IMR-90 (cell line): ENCODE measurements around the gene ZNF512. TPM values are rescaled to one million over a fixed set of nuclear protein-coding genes. Genes with fewer than 3 reads are reported as not detected.

Source experiments
- ATAC-seq: fragments of 200-7000 bp; cut with Tn5 transposase; 2 replicates; pipeline ENCODE4 v1.9.1; 2020; ENCODE audit warnings: low read depth, mild to moderate bottlenecking, moderate library complexity
- BruUV-seq: library from RNA; stranded (reverse); fragments of 400-500 nt; replicated peaks from 2 replicates; lab custom pipeline; 2021; lab: Mats Ljungman, UMichigan
- CTCF ChIA-PET: fragments of 300-600 bp; formaldehyde crosslinking; extraction: SDS; loops from one replicate; lab custom pipeline; 2021; ENCODE audit warnings: antibody characterized with exemption; lab: Yijun Ruan, JAX
- POLR2A ChIA-PET: fragments of 300-600 bp; sonication (Branson Sonifier 250); formaldehyde crosslinking; loops from one replicate; lab custom pipeline; 2022; ENCODE audit warnings: antibody characterized with exemption; ENCODE audit not compliant: unreplicated experiment; lab: Charles Lee
- DNase-seq: peaks from one replicate; pipeline ENCODE4 v3.0.0; 2013
- H2AFZ ChIP-seq: replicated peaks from 2 replicates; pipeline ENCODE3; 2013; ENCODE audit warnings: low read length, mild to moderate bottlenecking; ENCODE audit not compliant: poor library complexity
- H2AK5ac ChIP-seq: 2 replicates; pipeline ENCODE4 v1.6.1; 2013; ENCODE audit warnings: low read depth, low read length, inconsistent platforms
- H2AK9ac ChIP-seq: replicated peaks from 2 replicates; pipeline ENCODE3; 2013; ENCODE audit warnings: mild to moderate bottlenecking, low read depth, low read length, moderate library complexity; ENCODE audit not compliant: poor library complexity
- H2BK120ac ChIP-seq: 2 replicates; pipeline ENCODE4 v1.6.1; 2013; ENCODE audit warnings: low read depth, low read length, inconsistent platforms
- H2BK15ac ChIP-seq: 3 replicates; pipeline ENCODE4 v1.6.1; 2013; ENCODE audit warnings: low read depth, low read length, inconsistent platforms
- H2BK20ac ChIP-seq: 2 replicates; pipeline ENCODE4 v1.6.1; 2013; ENCODE audit warnings: low read depth, mild to moderate bottlenecking, inconsistent platforms, low read length, moderate library complexity
- H2BK5ac ChIP-seq: 2 replicates; pipeline ENCODE4 v1.6.1; 2013; ENCODE audit warnings: mild to moderate bottlenecking, low read depth, low read length, inconsistent platforms; ENCODE audit not compliant: poor library complexity, severe bottlenecking
- H3K14ac ChIP-seq: replicated peaks from 2 replicates; pipeline ENCODE4 v1.6.1; 2013; ENCODE audit warnings: low read depth, low read length, inconsistent platforms
- H3K18ac ChIP-seq: 2 replicates; pipeline ENCODE4 v1.6.1; 2013; ENCODE audit warnings: low read depth, low read length, control low read depth
- H3K23ac ChIP-seq: 2 replicates; pipeline ENCODE4 v1.6.1; 2013; ENCODE audit warnings: low read depth, low read length, inconsistent platforms
- H3K27ac ChIP-seq: 2 replicates; pipeline ENCODE4 v1.5.1; 2013; ENCODE audit warnings: mild to moderate bottlenecking, control low read depth, low read length; ENCODE audit not compliant: insufficient read depth
- H3K27me3 ChIP-seq: 2 replicates; pipeline ENCODE4 v1.6.1; 2013; ENCODE audit warnings: low read length; ENCODE audit not compliant: control insufficient read depth, insufficient read depth
- H3K36me3 ChIP-seq: 2 replicates; pipeline ENCODE4 v1.6.1; 2013; ENCODE audit warnings: low read length, mixed read lengths; ENCODE audit not compliant: control insufficient read depth, insufficient read depth
- H3K4ac ChIP-seq: 2 replicates; pipeline ENCODE4 v1.6.1; 2013; ENCODE audit warnings: low read depth, low read length, inconsistent platforms
- H3K4me1 ChIP-seq: 2 replicates; pipeline ENCODE4 v1.6.1; 2013; ENCODE audit warnings: low read length, mixed read lengths; ENCODE audit not compliant: control insufficient read depth, insufficient read depth
- H3K4me2 ChIP-seq: 2 replicates; pipeline ENCODE4 v1.6.1; 2013; ENCODE audit warnings: low read depth, mild to moderate bottlenecking, control low read depth, low read length, moderate library complexity
- H3K4me3 ChIP-seq: 2 replicates; pipeline ENCODE4 v1.5.1; 2013; ENCODE audit warnings: low read depth, mild to moderate bottlenecking, control low read depth, low read length, moderate library complexity; ENCODE audit not compliant: insufficient read depth
- H3K56ac ChIP-seq: 2 replicates; pipeline ENCODE4 v1.6.1; 2013; ENCODE audit warnings: low read length, inconsistent platforms; ENCODE audit not compliant: insufficient read depth; ENCODE audit errors: extremely low read depth
- H3K79me1 ChIP-seq, 2 experiments: 2 replicates each; pipeline ENCODE4 v1.6.1; 2013; ENCODE audit warnings: low read length in 2 of 2, inconsistent platforms in 1 of 2, low read depth in 1 of 2
- H3K9ac ChIP-seq: 2 replicates; pipeline ENCODE4 v1.6.1; 2013; ENCODE audit warnings: low read depth, low read length, control low read depth
- H3K9me1 ChIP-seq: 2 replicates; pipeline ENCODE4 v1.6.1; 2013; ENCODE audit warnings: low read length, inconsistent platforms; ENCODE audit not compliant: insufficient read depth
- H3K9me3 ChIP-seq: 2 replicates; pipeline ENCODE4 v1.6.1; 2013; ENCODE audit warnings: low read length; ENCODE audit not compliant: control insufficient read depth, insufficient read depth
- H4K20me1 ChIP-seq: 2 replicates; pipeline ENCODE4 v1.6.1; 2013; ENCODE audit warnings: low read length, inconsistent platforms; ENCODE audit not compliant: insufficient read depth
- H4K5ac ChIP-seq: 2 replicates; pipeline ENCODE4 v1.6.1; 2013; ENCODE audit warnings: mild to moderate bottlenecking, low read depth, low read length, control low read depth
- H4K8ac ChIP-seq, 2 experiments: 2 replicates each; pipeline ENCODE4 v1.6.1; 2013; ENCODE audit warnings: low read depth in 2 of 2, low read length in 2 of 2, control low read depth in 1 of 2, inconsistent platforms in 1 of 2
- H4K91ac ChIP-seq: 2 replicates; pipeline ENCODE4 v1.6.1; 2013; ENCODE audit warnings: low read depth, low read length, inconsistent platforms; ENCODE audit not compliant: insufficient read depth
- BHLHE40 ChIP-seq: fragments of 150-350 bp; IDR thresholded peaks from 2 replicates; pipeline ENCODE4 v1.6.1; 2016; ENCODE audit warnings: mild to moderate bottlenecking, low read depth, low read length
- CEBPB ChIP-seq: IDR thresholded peaks from 2 replicates; pipeline ENCODE4 v1.6.1; 2012; ENCODE audit warnings: low read depth, low read length, improper control_type of control experiment
- CHD1 ChIP-seq: IDR thresholded peaks from 2 replicates; pipeline ENCODE4 v1.6.1; 2012; ENCODE audit warnings: low read depth, low read length, improper control_type of control experiment
- FOS ChIP-seq: fragments of 150-350 bp; IDR thresholded peaks from 2 replicates; pipeline ENCODE4 v1.6.1; 2016; ENCODE audit warnings: low read depth, low read length
- MAFK ChIP-seq: IDR thresholded peaks from 2 replicates; pipeline ENCODE4 v1.6.1; 2012; ENCODE audit warnings: low read depth, low read length, improper control_type of control experiment
- MAZ ChIP-seq: IDR thresholded peaks from 2 replicates; pipeline ENCODE4 v1.6.1; 2012; ENCODE audit warnings: low read depth, mild to moderate bottlenecking, low read length, improper control_type of control experiment, moderate library complexity, borderline replicate concordance
- MXI1 ChIP-seq: IDR thresholded peaks from 2 replicates; pipeline ENCODE4 v1.6.1; 2012; ENCODE audit warnings: low read depth, mild to moderate bottlenecking, low read length, moderate library complexity, borderline replicate concordance
- POLR2A ChIP-seq: IDR thresholded peaks from 2 replicates; pipeline ENCODE4 v1.6.1; 2012; ENCODE audit warnings: mild to moderate bottlenecking, low read depth, low read length
- RAD21 ChIP-seq: IDR thresholded peaks from 2 replicates; pipeline ENCODE4 v1.6.1; 2012; ENCODE audit warnings: low read length, improper control_type of control experiment
- RCOR1 ChIP-seq: IDR thresholded peaks from 2 replicates; pipeline ENCODE4 v1.6.1; 2012; ENCODE audit warnings: mild to moderate bottlenecking, low read length, improper control_type of control experiment; ENCODE audit not compliant: insufficient replicate concordance
- RFX5 ChIP-seq: IDR thresholded peaks from 2 replicates; pipeline ENCODE4 v1.8.0; 2012; ENCODE audit warnings: low read depth, mild to moderate bottlenecking, low read length, moderate library complexity
- SMC3 ChIP-seq: fragments of 150-350 bp; IDR thresholded peaks from 2 replicates; pipeline ENCODE4 v1.6.1; 2016; ENCODE audit warnings: low read depth, mild to moderate bottlenecking, antibody characterized with exemption, low read length, moderate library complexity
- WGBS, 2 experiments: methylation state at CpG; one replicate each; pipeline versions ENCODE4 v1.1.5 to v1.1.7; 2013; ENCODE audit warnings: missing lambda C conversion rate in 2 of 2; ENCODE audit not compliant: insufficient read length in 1 of 2; ENCODE audit errors: extremely low coverage in 2 of 2; 5-methylcytosine and 5-hydroxymethylcytosine counted together
- dilution Hi-C: fragments of 300-500 bp; cut with HindIII; formaldehyde crosslinking; loops from one replicate; pipeline ENCODE4 v1.14.3; 2018; ENCODE audit warnings: low sequenced_read_pairs; ENCODE audit not compliant: unreplicated experiment
- in situ Hi-C: fragments of 300-500 bp; cut with MboI; formaldehyde crosslinking; loops from 3 replicates; pipeline ENCODE4 v1.14.3; 2019; ENCODE audit warnings: low sequenced_read_pairs, inconsistent platforms, mixed read lengths
- intact Hi-C: fragments of 100-400 bp; cut with micrococcal nuclease; formaldehyde crosslinking; loops from 2 replicates; pipeline ENCODE4 v1.10.0; 2022
- polyA plus RNA-seq, 3 experiments: library from polyadenylated mRNA; depleted of rRNA; stranded (reverse); fragments of >200 nt; gene quantifications; 2 replicates each; pipeline ENCODE4 v1.2.3, GENCODE V29; 2012; ENCODE audit warnings: low replicate concordance in 1 of 3
- total RNA-seq: library from RNA; depleted of rRNA; stranded (reverse); fragments of >200 nt; gene quantifications from 2 replicates; pipeline ENCODE4 v1.2.3, GENCODE V29; 2012
- TF ChIP-seq, protein P1 (sequence below): conservative IDR thresholded peaks from 2 replicates; pipeline ENCODE4 v1.5.1; 2012; ENCODE audit warnings: mild to moderate bottlenecking, low read depth, low read length, improper control_type of control experiment
- TF ChIP-seq, protein P2 (sequence below): fragments of 150-350 bp; IDR thresholded peaks from 2 replicates; pipeline ENCODE4 v1.6.1; 2017; ENCODE audit warnings: mild to moderate bottlenecking, antibody characterized with exemption, low read length, low read depth
- TF ChIP-seq, protein P3 (sequence below): fragments of 150-350 bp; IDR thresholded peaks from 2 replicates; pipeline ENCODE4 v1.6.1; 2016; ENCODE audit warnings: low read depth, mild to moderate bottlenecking, low read length, moderate library complexity, borderline replicate concordance

The ZNF512 gene
- total and polyA plus RNA-seq, 2 of the 4 experiments (the other 2 are of a cell fraction): 25.8 to 56.5 TPM

DNA sequence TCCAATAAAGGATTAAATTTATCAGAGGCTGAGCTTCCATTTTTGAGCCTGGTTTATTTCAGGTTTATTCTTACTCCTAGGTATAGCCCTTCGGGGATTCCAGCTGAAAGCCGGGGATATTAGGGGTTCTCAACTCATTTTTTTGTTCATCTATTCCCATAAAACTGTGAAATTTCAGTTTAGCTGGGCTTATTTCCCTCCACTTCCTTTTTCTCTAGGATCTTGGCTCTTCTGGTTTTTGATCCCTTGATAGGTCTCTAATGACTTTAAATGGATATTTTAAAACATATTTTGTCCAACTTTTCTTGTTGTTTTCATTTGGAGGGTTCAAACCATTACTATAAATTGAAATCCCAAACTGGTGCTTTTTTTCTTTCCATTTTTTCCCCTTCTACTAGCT, 23.6 kb upstream of the ZNF512 start:
- no peak overlapping the region for H3K14ac ChIP-seq
- BruUV-seq: no TSS peak
- no peak overlapping the region for H2AK5ac ChIP-seq
- no peak overlapping the region for H2BK5ac ChIP-seq
- no peak overlapping the region for H3K23ac ChIP-seq
- H3K9ac ChIP-seq: no peak overlapping the region
- H3K4me1 ChIP-seq: no peaks in the 10 kb centered on the region
- dilution Hi-C loops (no loop called here), intact Hi-C loops (no loop called here), in situ Hi-C loops (no loop called here)
- no peak overlapping the region for H2BK120ac ChIP-seq
- no peak for DNase-seq
- H3K4me2 ChIP-seq: no peak overlapping the region
- no peaks in the 10 kb centered on the region for H3K27me3 ChIP-seq
- H3K9me1 ChIP-seq: no peaks in the 10 kb centered on the region
- H3K27ac ChIP-seq: no peak overlapping the region
- H3K4ac ChIP-seq: no peak overlapping the region
- POLR2A ChIA-PET: interaction anchor here (0.5 kb wide), 1 partner anchor 202 kb away, joined by 4 read pairs; the partner anchor contains the start of gene GTF3C2
- WGBS, 2 experiments: no CpG with 5 or more reads among the region's 2 CpGs
- no peaks in the 10 kb centered on the region for H4K20me1 ChIP-seq
- no peak overlapping the region for H2BK15ac ChIP-seq
- no peak overlapping the region for H4K5ac ChIP-seq
- CTCF ChIA-PET: no interaction called here
- no peak overlapping the region for H2AFZ ChIP-seq
- no peak overlapping the region for H3K18ac ChIP-seq
- no peak overlapping the region for H3K56ac ChIP-seq
- H3K79me1 ChIP-seq: no peaks in the 10 kb centered on the region
- H4K8ac ChIP-seq: no peak overlapping the region
- H4K91ac ChIP-seq: no peak overlapping the region
- no peaks in the 10 kb centered on the region for H3K9me3 ChIP-seq
- H2AK9ac ChIP-seq: no peak overlapping the region
- H2BK20ac ChIP-seq: no peak overlapping the region
- no peaks in the 10 kb centered on the region for H3K36me3 ChIP-seq
- no peak for TF ChIP-seq POLR2A
- no peak for TF ChIP-seq RCOR1
- TF ChIP-seq MAFK: no peak
- no peak for TF ChIP-seq CEBPB
- TF ChIP-seq RAD21: no peak
- TF ChIP-seq, protein P1, sequence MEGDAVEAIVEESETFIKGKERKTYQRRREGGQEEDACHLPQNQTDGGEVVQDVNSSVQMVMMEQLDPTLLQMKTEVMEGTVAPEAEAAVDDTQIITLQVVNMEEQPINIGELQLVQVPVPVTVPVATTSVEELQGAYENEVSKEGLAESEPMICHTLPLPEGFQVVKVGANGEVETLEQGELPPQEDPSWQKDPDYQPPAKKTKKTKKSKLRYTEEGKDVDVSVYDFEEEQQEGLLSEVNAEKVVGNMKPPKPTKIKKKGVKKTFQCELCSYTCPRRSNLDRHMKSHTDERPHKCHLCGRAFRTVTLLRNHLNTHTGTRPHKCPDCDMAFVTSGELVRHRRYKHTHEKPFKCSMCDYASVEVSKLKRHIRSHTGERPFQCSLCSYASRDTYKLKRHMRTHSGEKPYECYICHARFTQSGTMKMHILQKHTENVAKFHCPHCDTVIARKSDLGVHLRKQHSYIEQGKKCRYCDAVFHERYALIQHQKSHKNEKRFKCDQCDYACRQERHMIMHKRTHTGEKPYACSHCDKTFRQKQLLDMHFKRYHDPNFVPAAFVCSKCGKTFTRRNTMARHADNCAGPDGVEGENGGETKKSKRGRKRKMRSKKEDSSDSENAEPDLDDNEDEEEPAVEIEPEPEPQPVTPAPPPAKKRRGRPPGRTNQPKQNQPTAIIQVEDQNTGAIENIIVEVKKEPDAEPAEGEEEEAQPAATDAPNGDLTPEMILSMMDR: no peak
- TF ChIP-seq, protein P2, sequence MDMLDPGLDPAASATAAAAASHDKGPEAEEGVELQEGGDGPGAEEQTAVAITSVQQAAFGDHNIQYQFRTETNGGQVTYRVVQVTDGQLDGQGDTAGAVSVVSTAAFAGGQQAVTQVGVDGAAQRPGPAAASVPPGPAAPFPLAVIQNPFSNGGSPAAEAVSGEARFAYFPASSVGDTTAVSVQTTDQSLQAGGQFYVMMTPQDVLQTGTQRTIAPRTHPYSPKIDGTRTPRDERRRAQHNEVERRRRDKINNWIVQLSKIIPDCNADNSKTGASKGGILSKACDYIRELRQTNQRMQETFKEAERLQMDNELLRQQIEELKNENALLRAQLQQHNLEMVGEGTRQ: no peak
- TF ChIP-seq CHD1: no peak
- TF ChIP-seq MXI1: no peak
- no peak for TF ChIP-seq FOS
- TF ChIP-seq, protein P3, sequence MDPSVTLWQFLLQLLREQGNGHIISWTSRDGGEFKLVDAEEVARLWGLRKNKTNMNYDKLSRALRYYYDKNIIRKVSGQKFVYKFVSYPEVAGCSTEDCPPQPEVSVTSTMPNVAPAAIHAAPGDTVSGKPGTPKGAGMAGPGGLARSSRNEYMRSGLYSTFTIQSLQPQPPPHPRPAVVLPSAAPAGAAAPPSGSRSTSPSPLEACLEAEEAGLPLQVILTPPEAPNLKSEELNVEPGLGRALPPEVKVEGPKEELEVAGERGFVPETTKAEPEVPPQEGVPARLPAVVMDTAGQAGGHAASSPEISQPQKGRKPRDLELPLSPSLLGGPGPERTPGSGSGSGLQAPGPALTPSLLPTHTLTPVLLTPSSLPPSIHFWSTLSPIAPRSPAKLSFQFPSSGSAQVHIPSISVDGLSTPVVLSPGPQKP: no peak
- TF ChIP-seq RFX5: no peak
- no peak for TF ChIP-seq MAZ
- TF ChIP-seq SMC3: no peak
- TF ChIP-seq BHLHE40: no peak
- H3K4me3 ChIP-seq: no peak overlapping the region
- ATAC-seq: no peak
